DMS114 treated with DMSO at 0.1 percent for 48 hours (cell line): ENCODE data around the gene OSMR.

ENCODE experiments used
- DNase-seq: peaks from one replicate; lab custom pipeline; 2025; ENCODE audit not compliant: unreplicated experiment; lab: John Stamatoyannopoulos, UW

OSMR gene

DNA sequence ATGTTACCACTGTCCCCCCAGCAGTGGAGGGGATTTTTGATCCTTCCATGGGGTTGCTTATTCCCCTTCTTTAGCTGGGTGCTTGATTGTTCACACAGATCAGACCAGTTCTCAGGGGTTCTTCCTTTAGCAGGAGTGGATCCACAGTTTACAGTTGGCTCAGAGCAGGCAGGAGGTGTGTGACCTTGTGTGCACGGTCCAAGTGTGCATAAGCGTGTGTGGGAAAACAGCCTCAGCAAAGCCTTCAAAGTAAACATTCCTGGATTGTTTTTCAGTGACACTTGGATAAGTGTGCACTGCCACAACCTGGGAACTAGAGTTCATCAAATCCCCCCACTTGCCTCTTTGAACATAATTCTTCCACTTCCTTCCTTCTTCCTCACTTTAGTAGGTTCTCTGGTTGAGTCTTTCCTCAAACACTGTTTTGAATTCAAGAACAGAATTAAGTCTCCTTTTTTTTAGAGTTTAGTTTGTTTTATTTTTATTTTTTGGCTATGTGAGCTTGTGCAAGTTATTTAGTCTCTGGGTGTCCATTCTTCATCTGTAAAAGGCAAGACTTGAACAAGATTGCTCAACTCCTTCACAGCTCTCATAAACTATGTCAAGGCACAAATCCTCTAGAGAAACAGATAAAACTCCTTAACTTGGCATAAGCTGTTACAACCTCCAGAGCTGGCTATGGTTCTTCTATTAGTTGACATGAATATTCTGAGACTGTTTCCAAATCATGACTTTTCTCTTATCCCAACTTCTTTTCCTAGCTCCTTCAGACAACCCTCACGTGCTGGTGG, 78.0 kb downstream of the OSMR start:
- no peak for DNase-seq

DNA sequence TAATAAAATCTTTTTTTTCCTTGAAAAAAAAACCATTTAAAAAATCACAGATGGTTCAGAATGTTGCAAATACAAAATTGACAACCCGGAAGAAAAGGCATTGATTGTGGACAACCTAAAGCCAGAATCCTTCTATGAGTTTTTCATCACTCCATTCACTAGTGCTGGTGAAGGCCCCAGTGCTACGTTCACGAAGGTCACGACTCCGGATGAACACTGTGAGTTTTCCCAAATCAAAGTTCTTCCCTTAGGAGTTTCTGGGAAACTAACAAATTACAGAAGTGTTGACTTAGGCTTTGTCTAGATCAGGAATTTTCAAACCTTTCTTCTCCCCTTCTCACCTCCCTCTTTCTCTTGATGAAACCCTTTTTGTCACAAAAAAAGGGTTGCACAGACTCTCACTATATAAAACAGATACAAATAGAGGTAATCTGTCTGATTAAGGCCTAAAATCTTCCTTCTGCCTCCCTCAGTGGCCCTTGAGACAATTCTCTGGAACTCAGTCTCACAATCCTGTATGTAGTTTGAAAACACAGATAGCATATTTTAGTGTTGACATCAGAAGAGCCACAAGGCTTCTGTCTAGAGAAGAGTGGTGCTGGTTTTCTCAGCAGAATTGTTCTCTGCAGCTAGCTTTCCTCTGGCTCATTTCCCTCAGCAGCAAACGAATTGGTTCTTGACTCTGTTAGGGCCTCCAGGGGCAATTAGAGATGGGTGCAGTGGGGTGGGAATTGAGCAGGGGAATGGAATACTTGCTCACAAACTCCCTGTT, 79.5 kb downstream of the OSMR start:
- no peak for DNase-seq

DNA sequence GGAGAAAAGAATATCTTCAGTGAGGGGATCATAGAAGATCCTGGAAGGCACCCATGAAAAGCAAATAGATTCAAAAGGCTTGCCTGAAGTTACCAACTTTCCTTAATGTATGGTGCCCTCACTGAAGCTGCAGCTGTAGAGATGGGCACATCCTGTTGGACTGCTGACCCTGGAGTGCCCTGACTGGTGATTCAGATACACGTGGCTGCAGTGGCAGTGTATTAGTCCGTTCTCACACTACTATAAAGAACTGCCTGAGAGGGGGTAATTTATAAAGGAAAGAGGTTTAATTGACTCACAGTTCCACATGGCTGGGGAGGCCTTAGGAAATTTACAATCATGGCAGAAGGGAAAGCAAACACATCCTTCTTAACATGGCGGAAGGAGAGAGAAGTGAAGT, 80.3 kb downstream of the OSMR start:
- no peak for DNase-seq

DNA sequence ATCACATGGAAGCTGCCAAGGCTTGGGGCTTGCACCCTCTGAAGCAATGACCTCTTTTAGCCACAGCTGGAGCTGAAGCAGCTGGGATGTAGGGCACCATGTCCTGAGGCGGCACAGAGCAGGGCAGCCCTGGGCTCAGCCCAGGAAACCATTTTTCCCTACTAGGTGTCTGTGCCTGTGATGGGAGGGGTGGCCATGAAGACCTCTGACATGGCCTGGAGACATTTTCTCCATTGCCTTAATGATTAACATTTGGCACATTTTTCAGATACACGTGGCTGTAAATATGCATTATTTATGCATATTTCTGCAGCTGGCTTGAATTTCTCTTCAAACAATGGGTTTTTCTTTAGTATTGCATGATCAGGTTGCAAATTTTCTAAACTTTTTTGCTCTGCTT, 81.7 kb downstream of the OSMR start:
- no peak for DNase-seq

DNA sequence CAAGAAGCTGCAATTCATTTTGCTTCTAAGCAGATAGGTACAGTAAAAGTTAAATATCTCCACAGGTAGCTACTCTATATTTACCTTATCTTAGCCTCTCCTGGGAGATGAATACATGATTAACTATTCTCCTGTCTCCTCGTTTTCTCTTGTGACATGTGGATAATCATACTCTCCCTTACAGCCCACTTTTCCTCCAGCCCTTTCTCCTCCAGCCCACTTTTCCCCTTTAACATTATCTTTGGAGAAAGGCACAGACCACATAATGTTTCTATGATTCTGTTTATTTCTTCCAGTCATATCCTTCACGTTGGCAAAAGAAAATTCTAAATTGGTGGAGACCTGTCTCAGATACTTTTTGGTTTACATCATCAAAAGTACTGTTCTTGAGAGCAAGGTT, 84.0 kb downstream of the OSMR start:
- no peak for DNase-seq

DNA sequence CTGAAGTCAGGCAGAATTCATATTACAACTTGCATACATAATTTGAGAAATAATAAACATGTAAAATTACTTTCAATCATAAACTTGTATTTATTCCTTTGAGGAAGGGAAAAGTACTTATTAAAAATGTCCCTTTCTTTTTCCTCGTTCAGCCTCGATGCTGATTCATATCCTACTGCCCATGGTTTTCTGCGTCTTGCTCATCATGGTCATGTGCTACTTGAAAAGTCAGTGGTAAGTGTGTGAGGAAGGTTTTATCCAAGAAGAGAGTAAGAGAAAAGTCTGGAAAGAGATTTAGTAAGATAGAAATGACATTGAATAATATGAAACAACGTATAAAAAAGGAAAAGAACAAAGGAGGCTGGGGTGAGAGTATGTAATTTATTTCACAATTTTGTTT, 85.9 kb downstream of the OSMR start:
- no peak for DNase-seq

DNA sequence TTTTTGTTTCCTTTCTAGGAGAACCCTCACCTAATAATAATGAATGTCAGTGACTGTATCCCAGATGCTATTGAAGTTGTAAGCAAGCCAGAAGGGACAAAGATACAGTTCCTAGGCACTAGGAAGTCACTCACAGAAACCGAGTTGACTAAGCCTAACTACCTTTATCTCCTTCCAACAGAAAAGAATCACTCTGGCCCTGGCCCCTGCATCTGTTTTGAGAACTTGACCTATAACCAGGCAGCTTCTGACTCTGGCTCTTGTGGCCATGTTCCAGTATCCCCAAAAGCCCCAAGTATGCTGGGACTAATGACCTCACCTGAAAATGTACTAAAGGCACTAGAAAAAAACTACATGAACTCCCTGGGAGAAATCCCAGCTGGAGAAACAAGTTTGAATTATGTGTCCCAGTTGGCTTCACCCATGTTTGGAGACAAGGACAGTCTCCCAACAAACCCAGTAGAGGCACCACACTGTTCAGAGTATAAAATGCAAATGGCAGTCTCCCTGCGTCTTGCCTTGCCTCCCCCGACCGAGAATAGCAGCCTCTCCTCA, 87.1 kb downstream of the OSMR start:
- DNase-seq = no peak

DNA sequence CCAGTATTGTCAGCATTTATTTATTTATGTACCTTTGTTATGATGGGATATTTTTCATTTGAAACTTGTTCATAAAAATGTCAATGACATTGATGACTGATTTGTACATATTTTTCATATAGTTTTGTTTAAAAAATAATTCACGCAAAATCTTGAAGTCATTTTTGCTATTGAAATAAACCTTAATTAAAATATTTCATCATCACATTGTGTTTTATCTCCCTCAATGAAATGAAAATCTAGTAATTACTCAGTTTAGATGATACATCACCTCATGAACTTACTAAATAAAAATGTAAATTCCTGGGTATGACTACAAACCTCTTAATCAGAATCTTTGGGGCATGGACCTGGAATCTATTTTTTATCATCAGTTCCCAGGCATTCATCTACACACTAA, 89.6 kb downstream of the OSMR start:
- DNase-seq = no peak

DNA sequence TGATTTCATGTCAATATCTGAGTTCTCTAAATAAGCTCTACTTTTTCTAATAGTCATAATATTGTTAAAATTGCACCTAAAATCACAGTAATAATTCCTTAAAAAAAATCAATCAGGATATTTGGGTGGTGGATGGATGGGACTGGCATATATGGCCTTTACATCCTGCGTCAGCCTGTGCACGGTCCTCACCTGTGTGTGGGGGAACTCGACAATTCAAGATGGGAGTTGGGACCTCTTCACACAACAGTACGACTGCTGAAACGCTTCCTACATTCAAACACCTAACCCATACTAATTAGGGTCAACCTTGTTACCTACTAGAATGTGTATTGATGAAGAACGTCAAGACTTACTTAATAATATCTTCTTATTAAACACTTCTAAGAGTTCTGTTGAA, 90.5 kb downstream of the OSMR start:
- DNase-seq = no peak

DNA sequence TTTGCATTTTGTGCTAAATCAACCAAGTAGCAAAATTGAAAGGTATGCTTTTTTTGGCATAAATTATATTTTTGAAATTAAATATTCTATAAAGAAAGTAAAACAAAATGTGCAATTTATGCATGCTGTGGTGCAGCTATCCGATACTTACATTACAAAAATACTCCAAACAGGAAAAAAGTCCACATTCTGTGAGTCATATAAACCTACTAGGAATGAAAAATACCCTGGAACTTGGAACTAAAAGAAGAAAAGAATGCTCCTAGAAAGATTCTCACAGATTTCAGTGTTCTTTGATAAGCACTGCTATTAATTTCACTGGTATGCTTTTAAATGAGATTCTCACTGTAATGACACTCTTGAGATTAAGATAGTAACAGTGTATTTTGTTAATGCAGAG, 92.6 kb downstream of the OSMR start:
- DNase-seq = no peak

DNA sequence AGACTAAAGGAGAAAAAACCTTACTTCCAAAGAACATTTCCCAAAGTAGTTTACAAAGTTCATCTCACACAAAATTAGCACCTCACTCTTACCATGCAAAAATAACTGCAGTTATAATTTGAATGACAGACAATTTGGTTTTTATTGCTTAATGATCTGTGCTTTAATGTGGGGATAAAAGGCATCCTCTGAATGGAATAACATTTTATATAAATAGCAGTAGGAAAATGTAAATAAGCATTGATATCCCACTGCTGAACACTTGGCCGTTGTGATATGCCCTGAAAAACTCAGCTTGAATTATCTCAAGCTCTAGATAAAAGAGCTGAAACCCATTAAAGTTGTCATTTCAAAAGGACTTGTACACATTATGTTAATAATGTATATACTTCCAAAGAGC, 93.2 kb downstream of the OSMR start:
- DNase-seq = no peak

DNA sequence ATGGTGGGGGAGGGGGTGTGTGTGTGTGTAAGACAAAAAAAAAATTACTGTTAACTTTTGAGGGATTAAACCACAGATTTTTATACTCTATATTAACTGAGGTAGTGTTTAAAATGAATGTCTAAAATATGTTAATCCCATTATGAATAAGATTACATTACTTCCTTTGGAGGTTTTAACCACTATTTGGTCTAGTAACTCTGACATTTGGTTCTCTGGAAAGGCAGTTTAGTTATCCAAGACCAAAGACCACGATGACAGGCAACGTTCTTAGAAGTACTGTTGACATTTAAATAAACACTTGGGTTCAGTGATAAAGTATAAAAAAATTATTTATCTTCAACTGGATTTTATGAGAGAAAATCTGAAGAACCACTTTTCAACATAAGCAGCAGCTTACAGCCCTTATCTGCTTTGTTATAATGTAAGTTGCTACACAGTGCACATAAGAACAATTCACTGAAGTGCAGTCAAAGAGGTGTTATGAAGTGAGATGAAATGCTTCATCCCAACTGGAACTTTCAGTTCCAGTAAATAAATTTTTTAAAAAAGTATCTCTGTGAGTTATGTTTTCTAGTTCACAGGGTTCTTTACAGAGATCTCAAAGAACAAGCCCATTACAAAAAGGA, 94.5 kb downstream of the OSMR start:
- no peak for DNase-seq

DNA sequence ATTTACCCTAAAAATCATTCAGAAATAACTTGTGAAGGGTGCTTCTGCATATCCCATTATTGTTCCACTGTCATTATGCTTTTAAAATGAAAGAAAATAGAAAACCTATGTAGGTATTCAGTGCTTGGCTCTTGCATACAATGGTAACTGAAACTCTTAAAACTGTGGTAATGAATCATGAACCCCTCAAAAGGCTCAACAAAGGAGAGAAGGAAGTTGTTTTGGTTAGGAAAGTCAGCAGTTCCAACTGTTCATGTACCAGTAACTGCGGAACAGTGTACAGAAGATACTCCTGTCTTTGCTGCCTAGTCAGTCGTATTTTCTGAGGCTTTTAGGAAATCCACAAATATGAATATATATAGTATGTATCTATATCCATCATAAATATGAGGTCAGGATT, 96.1 kb downstream of the OSMR start:
- no peak for DNase-seq

DNA sequence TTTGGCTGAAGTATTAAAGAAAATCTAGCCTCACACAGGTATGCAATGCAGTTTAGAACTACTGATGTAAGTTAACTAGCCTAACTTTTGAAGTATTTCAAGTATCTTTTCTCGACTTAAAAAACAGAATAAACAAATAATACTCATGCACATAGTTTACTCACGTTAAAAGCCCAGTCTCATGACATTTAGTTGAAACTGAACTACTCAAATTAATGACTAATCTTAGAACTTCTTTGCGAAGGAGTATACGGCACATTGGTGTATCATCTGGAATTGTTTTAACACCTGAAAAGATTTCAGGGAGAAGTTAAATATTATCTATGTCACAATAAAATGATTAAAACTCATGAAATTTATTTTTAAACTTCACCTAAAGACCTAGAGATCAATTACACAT, 98.5 kb downstream of the OSMR start:
- no peak for DNase-seq

DNA sequence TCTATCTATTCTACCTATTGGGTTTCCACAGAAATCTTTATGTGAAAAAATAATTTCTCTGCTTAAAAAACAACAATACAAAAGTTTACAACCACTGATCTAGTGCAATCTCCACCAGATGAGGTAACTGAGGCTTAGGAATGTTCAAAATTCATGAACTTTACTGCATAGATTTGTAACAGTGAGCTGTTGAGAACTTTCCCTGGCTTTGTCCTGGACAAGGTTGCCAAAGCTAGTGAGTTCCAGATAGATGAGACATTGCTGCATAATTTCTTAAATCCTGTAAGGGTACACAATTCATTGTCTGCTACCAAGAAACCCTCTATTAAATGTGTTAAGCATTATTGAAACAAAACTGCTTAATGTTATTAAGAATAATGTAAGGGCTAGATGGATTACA, 102.7 kb downstream of the OSMR start:
- no peak for DNase-seq

DNA sequence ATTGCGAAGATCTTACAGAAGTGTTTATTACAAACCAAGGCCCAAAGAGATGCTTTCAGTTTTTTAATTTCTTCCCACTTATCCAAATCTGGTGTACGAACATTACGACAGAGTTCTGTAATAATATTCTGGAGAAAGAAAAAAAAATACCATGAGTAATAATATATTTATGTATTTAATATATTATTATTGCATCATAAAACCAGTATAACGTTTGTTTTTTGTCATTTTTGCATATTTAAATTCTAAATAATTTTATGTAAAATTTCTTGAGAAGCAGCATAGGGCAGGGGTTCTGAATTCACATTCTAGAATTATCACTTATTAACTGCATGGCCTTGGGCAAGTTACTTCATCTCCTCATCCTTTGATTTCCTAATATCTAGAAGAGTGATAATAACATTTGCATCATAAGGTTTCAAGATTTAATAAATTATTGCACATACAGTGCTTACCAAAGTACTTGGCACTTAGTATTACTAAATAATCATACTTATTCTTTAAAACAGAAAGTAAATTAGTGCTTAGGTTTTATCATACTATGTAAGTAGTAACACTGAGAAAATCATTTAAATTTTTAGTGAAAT, 107.7 kb downstream of the OSMR start:
- no peak for DNase-seq

DNA sequence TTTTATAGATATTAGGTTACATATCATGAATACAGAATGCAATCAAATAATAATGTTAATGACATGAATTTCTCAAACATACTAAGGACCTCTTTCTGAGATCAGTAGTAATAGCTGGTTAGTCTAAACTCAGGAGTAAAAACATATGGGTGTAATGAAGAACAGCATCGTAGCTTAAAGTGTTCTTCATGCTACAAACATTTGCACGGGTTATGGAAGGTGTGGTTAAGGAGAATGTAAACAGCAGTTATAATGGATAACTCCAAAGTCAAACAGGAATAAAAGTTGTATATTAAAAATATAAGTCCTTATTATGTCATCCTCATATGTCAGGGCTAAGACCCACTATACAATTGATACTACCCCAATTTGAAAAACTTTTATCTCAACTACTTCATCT, 115.9 kb downstream of the OSMR start:
- DNase-seq = no peak

DNA sequence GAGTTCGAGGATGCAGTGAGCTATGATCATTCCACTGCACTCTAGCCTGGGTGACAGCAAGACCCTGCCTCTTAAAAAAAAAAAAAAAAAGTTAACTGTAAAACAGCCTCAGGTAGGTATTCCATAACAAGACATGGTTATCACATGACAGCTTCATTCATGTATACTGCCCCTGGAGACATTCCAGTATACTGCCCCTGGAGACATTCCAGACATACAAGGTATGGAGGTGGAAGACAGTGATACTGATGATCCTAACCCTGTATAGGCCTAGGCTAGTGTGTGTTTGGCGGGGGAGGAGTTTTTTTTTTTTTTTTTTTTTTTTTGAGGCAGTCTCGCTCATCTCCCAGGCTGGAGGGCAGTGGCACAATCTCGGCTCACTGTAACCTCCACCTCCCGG, 122.9 kb downstream of the OSMR start:
- DNase-seq = no peak

DNA sequence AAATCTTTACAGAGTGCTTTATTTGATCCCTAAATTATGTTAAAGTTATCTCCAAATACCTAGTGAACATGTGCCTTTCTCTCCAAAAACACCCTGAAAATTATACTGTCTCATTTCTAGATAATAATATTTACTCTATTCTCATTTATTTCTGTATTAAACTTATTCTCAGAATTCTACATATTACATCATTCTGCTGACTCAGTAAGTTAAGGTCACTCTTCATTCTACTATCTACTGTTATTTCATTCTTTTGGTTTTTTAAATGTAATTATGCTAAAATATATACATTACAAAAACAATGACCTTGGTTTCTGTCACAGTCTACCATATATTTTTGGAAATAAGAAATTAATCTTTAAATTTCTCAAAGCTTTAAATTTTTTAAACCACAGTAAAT, 132.2 kb downstream of the OSMR start:
- DNase-seq = no peak

DNA sequence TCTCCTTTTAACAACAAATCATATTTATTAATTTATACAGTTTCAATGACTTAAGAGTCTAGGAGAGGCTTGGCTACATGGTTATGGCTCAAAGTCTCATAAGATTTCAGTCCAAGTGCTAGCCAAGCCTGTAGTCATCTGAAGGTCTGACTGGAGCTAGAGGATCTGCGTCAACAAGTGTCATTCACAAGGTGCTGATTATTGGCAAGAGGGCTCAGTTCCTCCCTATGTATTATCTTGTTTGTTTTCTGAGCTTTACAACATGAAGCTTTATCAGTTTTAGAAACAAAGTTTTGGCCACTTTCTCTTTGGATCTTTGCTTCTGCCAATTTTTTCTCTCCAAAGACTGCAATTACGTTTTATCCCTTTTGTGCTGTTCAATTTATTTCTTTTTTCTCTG, 133.7 kb downstream of the OSMR start:
- no peak for DNase-seq
